GM19397 (cell line): ENCODE results near the gene KCNAB2.

Source experiments
- ATAC-seq: cut with Tn5 transposase; IDR thresholded peaks from one replicate; pipeline ENCODE4 v1.9.1; 2021; ENCODE audit warnings: mild to moderate bottlenecking, moderate library complexity; ENCODE audit not compliant: unreplicated experiment

KCNAB2 gene

DNA sequence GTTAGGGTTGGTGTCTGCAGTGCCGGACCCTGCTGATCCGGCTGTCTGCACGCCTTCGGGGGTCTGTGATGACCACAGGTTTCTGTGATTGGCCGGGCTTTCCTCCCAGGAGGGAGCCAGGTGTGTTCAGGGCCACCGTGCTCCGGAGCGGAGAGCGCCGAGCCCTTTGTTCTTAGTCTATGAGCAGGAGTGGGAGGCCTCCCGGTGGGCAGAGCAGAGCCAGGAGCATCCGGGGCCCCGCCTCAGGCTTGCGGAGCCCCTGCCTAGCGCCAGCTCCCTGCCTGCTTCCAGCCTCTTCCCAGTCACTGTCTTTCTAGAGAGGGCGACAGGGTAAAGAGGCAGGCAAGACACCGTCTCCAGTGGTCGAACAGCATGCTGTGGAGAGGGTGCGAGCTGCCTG is 31.8 kb downstream of the KCNAB2 start:
- no peak for ATAC-seq

GRCh38 chr1:6077919-6078318 is 32.2 kb downstream of the KCNAB2 start:
- no peak for ATAC-seq

GRCh38 chr1:6080469-6080868 is 34.8 kb downstream of the KCNAB2 start:
- ATAC-seq: no peak

- no peak for ATAC-seq
These were observed 36.2 kb downstream of the KCNAB2 start for GRCh38 chr1:6081901-6082300.

DNA sequence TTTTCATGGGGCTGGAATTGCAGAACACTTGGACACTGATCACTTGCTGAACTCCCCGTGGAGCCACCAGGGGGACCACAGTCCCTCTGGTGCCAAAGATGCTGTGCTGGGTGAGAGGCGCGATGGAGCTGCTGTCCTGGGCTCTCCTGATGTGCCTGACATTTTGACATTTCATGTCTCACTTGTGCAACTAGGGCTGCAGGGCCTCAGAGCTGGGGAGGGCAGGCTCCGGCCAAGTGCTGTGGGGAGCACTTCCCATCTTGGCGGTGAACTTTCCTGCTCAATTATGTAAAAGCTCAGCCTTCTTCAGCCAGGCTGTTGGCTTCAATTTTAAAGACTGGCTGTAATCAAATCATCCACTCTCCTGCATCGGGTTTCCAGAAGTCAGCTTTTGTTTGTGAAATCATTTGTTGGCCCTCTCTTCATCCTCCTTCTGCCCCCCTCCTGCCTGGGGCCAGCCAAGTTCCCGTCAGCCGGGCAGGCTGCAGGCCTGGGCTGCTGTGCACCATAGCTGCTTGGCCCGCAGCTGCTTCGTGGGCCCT is 36.8 kb downstream of the KCNAB2 start:
- no peak for ATAC-seq

- no peak for ATAC-seq
These were observed 37.7 kb downstream of the KCNAB2 start for GRCh38 chr1:6083385-6083784.

DNA sequence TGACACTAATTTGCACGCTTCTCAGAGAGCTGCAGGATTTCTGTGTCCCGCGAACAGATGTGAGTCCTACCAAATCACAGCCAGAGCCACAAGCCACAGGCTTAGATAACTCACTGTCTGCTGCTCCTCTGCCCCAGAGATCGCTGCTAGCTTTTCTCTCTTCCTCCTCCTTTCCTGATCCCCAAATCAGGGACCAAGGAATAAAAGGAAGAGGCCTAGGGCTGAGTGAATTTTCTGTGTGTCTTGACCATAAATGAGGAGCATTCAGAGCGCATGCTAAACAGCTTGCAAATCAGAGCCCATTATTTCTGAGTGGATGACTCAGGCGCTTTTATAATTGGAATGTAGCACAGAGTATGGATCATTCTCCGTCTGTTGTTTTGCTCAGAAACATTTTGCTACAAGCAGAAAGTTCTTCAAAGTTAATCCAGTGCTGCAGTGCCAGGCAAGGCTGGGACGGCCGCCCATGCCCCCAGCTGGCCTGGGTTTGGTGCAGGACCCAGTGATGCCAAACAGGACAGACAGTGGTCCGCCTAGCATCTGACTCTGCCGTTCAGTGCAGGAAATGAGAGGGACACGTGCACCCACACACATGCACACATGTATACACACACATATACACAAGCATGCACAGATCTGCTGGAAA is 38.2 kb downstream of the KCNAB2 start:
- ATAC-seq: no peak

DNA sequence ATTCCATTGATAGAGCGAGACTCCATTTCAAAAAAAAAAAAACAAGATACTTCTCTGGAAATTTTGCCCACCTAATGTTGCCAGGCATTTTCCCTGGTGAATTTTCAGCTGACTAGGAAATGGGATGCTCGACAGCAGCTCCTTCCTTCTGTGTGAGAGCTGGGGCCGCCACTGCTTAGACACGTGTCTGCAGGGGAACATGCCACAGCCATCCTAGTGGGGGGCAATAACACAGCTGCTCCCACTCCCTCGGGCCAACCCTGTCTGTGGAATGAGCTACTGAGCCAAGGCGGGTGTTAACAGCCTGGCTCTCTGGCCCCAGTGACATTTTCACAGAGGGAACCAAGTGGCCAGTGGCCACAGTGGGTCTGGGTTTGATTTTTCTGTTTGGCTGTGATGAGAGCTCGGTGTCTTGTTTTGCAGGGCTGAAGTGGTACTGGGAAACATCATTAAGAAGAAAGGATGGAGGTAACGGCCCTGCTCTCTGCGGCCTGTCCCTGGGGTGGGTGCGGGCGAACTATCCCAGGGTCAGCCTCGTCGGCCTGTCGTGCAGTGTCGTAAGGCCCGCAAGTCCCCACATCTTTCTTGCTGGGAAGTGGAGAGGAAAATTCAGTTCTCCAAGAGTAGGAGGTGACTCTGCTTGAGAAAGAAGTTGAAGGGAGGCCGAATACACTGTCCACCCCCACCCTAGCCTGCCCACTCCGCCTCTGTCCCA is 39.2 kb downstream of the KCNAB2 start:
- ATAC-seq: no peak

DNA sequence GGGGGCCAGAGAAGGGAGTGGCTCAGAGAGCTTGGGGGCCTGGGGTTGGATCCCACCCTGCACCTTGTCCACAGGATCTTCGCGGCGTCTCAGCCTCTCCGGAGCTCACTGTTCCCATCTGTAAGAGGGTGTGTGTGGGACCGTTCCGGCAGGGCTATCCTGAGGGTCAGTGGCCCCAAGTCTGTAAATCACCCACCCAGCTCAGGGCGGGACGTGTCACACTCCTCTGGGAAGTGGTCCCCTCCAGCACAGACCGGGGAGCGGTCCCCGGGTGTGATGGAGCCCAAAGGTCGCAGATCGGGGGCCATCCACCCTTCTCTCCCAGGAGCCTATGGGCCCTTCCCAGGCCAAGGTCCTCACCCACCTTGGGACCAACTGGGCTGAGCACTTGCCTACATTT is 40.0 kb downstream of the KCNAB2 start:
- no peak for ATAC-seq

DNA sequence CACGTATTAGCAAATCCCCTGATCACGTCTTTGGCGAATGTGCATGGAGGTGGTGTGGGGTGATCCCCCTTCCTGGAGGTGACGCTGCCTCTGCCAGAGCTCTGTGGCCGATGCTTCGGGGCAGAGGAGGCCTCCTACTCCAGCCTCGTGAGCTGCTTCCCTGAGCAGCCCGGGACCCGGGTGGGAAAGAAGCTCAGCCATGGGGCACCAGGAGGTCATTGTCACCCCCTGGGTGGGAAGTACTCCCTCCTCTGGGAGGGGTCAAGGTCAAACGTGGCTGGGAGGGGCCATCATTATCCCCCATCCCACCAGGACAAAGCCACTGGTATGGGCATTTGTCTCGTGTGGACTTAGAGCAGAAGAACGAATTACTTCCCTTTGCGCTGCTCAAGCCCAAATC is 40.7 kb downstream of the KCNAB2 start:
- ATAC-seq: no peak

DNA sequence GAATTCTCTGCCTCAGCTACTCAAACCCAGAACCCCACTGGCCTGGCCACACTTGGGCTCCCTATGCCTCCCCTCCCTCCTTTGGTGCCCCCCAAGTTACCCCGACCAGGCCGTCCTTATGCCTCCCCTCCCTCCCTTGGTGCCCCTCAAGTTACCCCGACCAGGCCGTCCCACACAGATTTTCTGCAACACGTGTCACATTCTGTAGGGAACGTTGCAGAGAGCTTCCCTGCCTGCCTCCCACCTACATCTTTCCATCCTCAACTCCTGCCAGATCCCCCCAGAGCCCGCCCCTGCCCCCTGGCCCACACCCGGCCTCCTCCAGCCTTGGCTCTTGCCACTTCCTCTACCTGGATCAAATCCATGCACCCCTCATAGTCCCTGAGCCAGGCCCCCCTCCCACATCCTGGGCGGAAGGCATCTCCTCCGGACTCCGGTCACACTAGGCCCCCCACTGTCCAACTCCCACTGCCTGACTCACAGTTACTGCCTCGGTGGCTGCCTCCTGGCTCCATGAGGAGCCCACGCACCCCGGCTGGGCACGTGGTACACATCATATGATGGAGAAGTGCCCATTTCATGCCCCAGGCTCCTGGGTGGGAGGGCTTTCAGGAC is 41.2 kb downstream of the KCNAB2 start:
- ATAC-seq: no peak

GRCh38 chr1:6087377-6087772 is 41.7 kb downstream of the KCNAB2 start:
- ATAC-seq: no peak

- no peak for ATAC-seq
These were observed 42.3 kb downstream of the KCNAB2 start for GRCh38 chr1:6087958-6088357.

DNA sequence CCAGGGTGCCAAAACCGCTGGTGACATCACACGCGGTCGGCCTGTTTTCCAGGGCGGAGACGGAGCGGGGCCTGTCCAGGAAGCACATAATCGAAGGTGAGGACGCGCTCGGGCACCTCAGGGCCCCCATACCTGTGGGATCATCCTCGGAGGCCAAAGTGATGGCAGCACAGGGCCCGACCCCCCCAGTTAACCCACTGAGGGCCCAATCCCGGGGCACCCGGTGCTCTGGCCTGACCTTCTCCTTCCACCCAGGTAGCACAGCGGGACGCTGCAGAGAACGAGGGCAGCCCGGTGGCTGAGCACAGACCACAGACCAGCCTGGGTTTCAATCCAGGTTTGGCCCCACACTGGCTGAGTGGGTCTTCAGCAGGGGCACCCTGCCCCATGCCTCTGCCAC is 43.3 kb downstream of the KCNAB2 start:
- no peak for ATAC-seq

DNA sequence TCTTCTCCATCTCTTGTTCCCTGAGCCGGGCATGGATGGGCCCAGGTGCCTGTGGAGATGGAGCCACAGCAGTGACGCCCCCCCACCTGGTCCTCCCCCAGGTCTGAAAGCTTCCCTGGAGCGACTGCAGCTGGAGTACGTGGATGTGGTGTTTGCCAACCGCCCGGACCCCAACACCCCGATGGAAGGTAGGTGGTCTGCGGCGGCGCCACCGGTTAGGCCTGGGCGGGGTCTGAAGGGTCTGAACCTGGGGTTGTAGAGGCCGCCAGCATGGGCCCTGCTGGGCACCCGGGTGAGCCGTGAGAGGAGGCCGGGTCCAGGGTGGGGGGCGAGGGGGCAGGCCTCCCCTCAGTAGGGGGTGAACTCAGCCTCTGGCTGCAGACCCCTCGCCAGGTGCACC is 44.6 kb downstream of the KCNAB2 start:
- no peak for ATAC-seq

- no peak for ATAC-seq
These were observed 45.5 kb downstream of the KCNAB2 start for GRCh38 chr1:6090996-6091822.

DNA sequence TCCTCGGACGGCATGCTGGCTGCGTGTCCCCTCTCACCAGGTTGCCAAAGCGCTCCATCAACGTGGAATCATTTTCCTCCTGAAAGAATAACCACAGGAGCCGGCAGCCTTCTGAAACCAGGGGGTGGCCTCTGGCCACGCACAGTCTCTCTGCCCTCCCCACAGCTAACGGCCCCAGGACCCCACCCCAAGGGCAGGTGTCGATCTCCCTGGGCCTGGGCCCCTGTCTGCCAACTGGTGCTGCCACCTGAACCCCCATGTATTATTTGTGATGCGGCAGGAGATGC is 46.1 kb downstream of the KCNAB2 start:
- ATAC-seq: no peak

DNA sequence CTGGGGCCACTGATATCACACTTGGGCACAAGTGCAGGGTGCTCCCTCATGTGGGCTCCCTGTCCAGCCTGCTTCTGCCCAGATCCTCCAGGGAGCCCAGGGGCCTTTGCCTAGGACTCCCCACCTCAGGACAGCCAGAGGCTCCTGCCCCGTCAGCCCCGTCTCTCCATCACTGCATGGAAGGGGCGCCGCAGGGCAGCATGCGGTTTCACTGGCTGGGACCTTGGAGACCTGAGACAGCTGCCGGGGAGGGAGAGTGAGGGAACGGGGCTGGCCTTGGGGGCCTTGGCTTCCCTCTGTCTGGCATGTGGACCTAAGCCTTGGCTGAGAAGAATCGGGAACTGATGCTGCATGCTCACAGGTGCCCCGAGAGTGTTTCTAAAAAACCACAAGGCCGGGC is 46.5 kb downstream of the KCNAB2 start:
- ATAC-seq: no peak

DNA sequence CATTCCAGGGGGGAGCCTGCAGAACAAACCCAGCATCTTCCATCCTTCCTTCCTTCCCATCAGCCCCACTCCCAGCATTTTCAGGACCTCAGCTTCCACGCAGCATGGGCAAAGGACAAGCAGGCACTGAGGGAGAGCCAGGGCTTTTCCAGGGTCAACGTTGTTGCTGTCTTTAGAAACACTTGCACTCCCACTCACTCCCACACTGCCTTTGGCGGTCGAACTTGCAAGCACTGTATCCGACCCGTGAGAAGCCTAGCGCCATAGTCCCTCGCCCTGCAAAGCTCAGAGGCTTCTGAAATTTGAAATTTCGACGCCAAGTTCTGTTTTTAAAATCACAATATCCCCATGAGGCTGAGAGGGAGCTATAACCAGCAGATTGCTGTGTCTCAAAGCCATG is 47.4 kb downstream of the KCNAB2 start:
- no peak for ATAC-seq

DNA sequence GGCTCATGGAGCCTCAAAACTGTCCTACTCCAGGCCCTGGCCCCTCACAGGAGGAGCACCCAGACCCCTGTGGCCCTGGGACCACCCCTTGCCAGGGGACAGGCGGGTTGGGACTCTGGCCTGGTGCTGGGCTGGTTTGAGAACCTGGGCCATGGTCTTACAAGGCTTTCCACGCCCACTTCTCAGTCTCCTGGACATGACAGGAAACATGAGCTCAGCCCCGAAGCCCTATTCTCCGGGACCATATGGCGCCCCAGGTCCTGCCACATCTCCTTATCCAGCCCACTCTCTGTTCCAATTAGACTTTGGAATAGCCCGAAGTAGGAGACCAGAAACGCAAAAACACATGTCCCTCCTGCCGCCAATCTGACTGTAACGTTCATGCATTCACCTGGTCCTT is 47.9 kb downstream of the KCNAB2 start:
- ATAC-seq: no peak

DNA sequence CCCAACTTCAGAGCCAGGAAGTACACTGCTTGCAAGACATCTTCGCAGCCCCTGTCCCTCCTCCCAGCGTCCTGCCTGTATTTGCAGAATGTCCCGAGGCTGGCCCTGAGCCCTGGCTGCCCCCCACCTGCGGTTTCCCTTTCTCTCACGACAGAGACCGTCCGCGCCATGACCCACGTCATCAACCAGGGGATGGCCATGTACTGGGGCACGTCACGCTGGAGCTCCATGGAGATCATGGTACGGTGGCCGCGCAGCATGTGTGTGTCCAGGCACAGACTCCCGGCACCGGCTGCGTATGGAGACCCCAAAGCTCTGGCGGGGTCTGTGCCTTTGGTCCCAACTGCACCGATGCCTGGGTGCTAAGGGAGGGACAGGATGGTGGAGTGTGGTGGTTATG is 48.6 kb downstream of the KCNAB2 start:
- ATAC-seq: no peak
